ENCODE results near the gene DHRS1.

DNA sequence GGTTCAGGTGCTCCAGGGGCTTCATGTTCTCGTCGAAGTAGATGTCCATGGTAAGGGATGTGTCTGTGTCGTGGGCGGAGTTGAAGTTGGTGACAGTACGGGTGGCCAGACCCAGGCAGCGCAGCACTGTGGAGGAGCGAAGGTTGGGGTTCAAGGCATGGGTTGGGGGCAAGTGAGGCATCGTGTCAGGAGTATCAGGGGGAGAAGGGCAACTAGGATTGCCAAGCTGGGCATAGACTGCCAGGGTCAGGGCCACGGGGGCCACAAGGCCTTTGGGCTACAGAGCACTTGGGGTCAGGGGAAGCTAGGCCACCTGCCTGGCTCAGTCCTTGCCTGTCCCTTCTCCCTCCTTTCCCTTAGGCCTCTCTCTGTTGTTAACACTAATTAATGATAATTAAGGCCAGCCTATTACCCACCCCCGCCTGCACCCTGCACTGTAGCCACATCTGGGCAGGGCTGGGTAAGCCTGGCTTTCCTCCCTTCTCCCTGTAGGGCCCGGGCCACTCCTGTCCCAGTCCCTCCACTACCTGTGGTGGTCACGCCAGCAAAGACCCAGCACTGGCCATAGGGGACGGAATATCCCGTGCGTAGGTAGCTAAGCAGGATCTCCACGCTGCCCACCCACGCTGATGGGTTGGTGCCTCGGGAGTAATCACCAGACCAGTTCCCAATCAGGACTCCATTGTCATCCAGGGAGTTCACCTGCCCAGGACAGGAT is 40.9 kb downstream of the DHRS1 start:
- TF ChIP-seq, protein P1, sequence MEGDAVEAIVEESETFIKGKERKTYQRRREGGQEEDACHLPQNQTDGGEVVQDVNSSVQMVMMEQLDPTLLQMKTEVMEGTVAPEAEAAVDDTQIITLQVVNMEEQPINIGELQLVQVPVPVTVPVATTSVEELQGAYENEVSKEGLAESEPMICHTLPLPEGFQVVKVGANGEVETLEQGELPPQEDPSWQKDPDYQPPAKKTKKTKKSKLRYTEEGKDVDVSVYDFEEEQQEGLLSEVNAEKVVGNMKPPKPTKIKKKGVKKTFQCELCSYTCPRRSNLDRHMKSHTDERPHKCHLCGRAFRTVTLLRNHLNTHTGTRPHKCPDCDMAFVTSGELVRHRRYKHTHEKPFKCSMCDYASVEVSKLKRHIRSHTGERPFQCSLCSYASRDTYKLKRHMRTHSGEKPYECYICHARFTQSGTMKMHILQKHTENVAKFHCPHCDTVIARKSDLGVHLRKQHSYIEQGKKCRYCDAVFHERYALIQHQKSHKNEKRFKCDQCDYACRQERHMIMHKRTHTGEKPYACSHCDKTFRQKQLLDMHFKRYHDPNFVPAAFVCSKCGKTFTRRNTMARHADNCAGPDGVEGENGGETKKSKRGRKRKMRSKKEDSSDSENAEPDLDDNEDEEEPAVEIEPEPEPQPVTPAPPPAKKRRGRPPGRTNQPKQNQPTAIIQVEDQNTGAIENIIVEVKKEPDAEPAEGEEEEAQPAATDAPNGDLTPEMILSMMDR (IDR thresholded peaks at IDR 0.05) = no peak
- TF ChIP-seq POLR2AphosphoS5 (IDR thresholded peaks at IDR 0.05) (no peak), POLR2A (IDR thresholded peaks at IDR 0.05) (no peak), EP300 (IDR thresholded peaks at IDR 0.05) (no peak)

All from suprapubic skin (tissue), 4 donors.